MM.1S (cell line): ENCODE measurements around the gene HEPN1.

Experiments
- DNase-seq: peaks from one replicate; pipeline ENCODE4 v3.0.0-alpha.2; 2015
- H2AFZ ChIP-seq: fragments of 300-600 bp; sonication (generic); 2 replicates; pipeline ENCODE4 v1.6.0; 2016; ENCODE audit warnings: antibody characterized with exemption, low read length
- H3F3A ChIP-seq: fragments of 300-600 bp; sonication (generic); 2 replicates; pipeline ENCODE4 v1.6.1; 2016; ENCODE audit warnings: mild to moderate bottlenecking, antibody characterized with exemption, low read length, moderate library complexity, mixed read lengths; ENCODE audit not compliant: insufficient read depth
- H3K27ac ChIP-seq: fragments of 300-600 bp; sonication (generic); 2 replicates; pipeline ENCODE4 v1.5.1; 2016; ENCODE audit warnings: mild to moderate bottlenecking, low read length
- H3K27me3 ChIP-seq: fragments of 300-600 bp; sonication (generic); replicated peaks from 2 replicates; pipeline ENCODE4 v1.6.0; 2016; ENCODE audit warnings: low read length; ENCODE audit not compliant: insufficient read depth
- H3K36me3 ChIP-seq: fragments of 300-600 bp; sonication (generic); replicated peaks from 2 replicates; pipeline ENCODE4 v1.6.1; 2016; ENCODE audit warnings: mild to moderate bottlenecking, low read length, mixed read lengths; ENCODE audit not compliant: insufficient read depth
- H3K4me1 ChIP-seq: fragments of 300-600 bp; sonication (generic); 2 replicates; pipeline ENCODE4 v1.6.1; 2016; ENCODE audit warnings: low read length, mixed read lengths
- H3K4me2 ChIP-seq: fragments of 300-600 bp; sonication (generic); 2 replicates; pipeline ENCODE4 v1.6.0; 2016; ENCODE audit warnings: low read depth, low read length
- H3K4me3 ChIP-seq: fragments of 300-600 bp; sonication (generic); 2 replicates; pipeline ENCODE4 v1.5.1; 2016; ENCODE audit warnings: low read length, mixed read lengths
- H3K79me2 ChIP-seq: fragments of 300-600 bp; sonication (generic); 2 replicates; pipeline ENCODE4 v1.6.1; 2016; ENCODE audit warnings: mixed run types, low read length, mixed read lengths
- H3K9ac ChIP-seq: fragments of 300-600 bp; sonication (generic); 2 replicates; pipeline ENCODE4 v1.6.1; 2016; ENCODE audit warnings: low read length, mixed read lengths
- H3K9me2 ChIP-seq: fragments of 300-600 bp; sonication (generic); replicated peaks from 2 replicates; pipeline ENCODE4 v1.6.1; 2016; ENCODE audit warnings: mild to moderate bottlenecking, low read length, mixed read lengths; ENCODE audit not compliant: insufficient read depth
- H3K9me3 ChIP-seq: fragments of 300-600 bp; sonication (generic); replicated peaks from 2 replicates; pipeline ENCODE4 v1.6.1; 2016; ENCODE audit warnings: mild to moderate bottlenecking, low read length, mixed read lengths; ENCODE audit not compliant: insufficient read depth
- H4K20me1 ChIP-seq: fragments of 300-600 bp; sonication (generic); 2 replicates; pipeline ENCODE4 v1.6.1; 2016; ENCODE audit warnings: mild to moderate bottlenecking, low read length, moderate library complexity, mixed read lengths; ENCODE audit not compliant: insufficient read depth
- EZH2 ChIP-seq: fragments of 300-600 bp; sonication (generic); optimal IDR thresholded peaks from 2 replicates; pipeline ENCODE3; 2017; ENCODE audit warnings: low read depth, mild to moderate bottlenecking, antibody characterized with exemption, low read length, mixed read lengths
- EZH2phosphoT487 ChIP-seq: fragments of 300-600 bp; sonication (generic); IDR thresholded peaks from 2 replicates; pipeline ENCODE4 v1.6.1; 2018; ENCODE audit warnings: antibody characterized with exemption, low read length
- TF ChIP-seq, protein P1 (sequence below): fragments of 300-600 bp; sonication (generic); IDR thresholded peaks from 2 replicates; pipeline ENCODE4 v1.5.1; 2016; ENCODE audit warnings: antibody characterized with exemption, low read length, mixed read lengths

Gene HEPN1

DNA sequence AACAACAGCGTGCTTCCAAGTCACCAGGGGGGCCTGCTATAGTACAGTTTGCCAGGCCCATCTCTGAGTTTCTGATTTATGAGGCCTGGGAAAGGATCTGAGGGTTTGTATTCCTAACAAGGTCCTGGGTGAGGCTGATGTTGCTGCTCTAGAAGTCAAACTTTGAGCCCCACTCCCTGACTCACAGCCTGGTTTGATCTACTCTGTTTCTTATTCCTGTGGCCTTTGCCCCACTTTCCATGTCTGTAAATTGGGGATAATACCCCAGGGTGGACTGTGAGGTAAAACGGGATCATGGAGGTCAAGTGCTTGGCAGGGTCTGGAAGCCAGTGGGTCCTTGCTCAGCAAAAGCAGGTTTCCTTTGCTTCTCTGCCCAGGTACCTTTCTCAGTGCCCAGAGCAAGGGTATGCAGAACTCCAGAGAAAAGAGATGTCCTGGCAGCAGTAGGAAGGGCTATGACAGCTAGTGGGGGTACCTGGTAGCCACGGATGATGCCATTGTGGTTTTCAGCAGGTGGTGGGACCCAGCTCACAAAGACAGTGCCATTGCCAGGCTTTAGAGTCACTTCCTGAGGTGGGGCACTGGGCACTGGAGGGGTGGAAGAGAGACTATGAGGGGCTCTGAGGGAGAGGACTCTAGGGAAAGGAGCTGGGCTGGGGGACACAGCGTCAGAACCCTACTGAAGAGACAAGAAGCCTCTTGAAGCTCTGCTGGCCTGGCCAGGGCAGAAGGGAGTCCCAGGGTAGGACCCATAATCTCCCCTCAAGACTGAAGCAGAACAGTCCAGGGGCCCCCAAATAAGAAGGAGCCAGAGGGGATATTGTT lies 24.2 kb upstream of the HEPN1 start:
- TF ChIP-seq, protein P1, sequence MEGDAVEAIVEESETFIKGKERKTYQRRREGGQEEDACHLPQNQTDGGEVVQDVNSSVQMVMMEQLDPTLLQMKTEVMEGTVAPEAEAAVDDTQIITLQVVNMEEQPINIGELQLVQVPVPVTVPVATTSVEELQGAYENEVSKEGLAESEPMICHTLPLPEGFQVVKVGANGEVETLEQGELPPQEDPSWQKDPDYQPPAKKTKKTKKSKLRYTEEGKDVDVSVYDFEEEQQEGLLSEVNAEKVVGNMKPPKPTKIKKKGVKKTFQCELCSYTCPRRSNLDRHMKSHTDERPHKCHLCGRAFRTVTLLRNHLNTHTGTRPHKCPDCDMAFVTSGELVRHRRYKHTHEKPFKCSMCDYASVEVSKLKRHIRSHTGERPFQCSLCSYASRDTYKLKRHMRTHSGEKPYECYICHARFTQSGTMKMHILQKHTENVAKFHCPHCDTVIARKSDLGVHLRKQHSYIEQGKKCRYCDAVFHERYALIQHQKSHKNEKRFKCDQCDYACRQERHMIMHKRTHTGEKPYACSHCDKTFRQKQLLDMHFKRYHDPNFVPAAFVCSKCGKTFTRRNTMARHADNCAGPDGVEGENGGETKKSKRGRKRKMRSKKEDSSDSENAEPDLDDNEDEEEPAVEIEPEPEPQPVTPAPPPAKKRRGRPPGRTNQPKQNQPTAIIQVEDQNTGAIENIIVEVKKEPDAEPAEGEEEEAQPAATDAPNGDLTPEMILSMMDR: no peak
- no peak for TF ChIP-seq EZH2phosphoT487
- TF ChIP-seq EZH2: no peak
- no peaks in the 10 kb centered on the region for H3F3A ChIP-seq
- H3K4me3 ChIP-seq: no peak overlapping the region

DNA sequence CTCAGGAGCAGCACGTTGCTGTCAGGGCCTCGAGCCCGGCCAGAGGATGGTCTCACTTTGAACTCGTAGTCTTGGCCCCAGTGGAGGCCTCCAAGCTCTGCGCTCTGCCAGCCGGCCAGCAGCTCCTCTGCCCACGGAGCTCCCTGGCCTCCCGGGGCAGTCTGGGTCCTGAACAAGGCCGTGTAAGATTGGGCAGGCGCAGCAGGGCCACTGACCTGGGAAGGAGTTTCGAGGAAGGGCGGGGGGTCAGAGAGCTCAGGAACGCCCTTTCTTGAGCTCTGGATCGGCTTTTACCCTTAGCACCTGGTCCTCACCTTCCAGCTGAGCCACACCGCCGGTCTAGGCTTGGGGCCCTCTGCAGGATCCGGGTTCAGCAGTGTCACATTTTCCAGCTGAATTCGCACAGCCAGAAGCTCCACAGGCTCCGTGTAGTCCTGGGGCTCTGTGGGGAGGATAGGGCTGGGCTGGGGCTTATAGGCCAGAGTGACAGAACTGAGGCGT lies 23.5 kb upstream of the HEPN1 start:
- no peaks in the 10 kb centered on the region for H3K36me3 ChIP-seq
- no peaks in the 10 kb centered on the region for H4K20me1 ChIP-seq
- no peak overlapping the region for H3K4me2 ChIP-seq
- no peaks in the 10 kb centered on the region for H3F3A ChIP-seq
- no peak overlapping the region for H3K9ac ChIP-seq
- H3K4me3 ChIP-seq: no peak overlapping the region
- no peaks in the 10 kb centered on the region for H3K4me1 ChIP-seq
- H3K27me3 ChIP-seq: no peaks in the 10 kb centered on the region
- no peaks in the 10 kb centered on the region for H3K9me3 ChIP-seq
- no peak overlapping the region for H3K27ac ChIP-seq
- H3K9me2 ChIP-seq: no peaks in the 10 kb centered on the region
- DNase-seq: no peak
- TF ChIP-seq EZH2phosphoT487 (no peak), EZH2 (no peak)
- TF ChIP-seq, protein P1: no peak
- H2AFZ ChIP-seq: no peak overlapping the region
- no peaks in the 10 kb centered on the region for H3K79me2 ChIP-seq

More for the DNA sequence above, 24.2 kb upstream of the HEPN1 start:
- H3K4me2 ChIP-seq: no peak overlapping the region
- H3K36me3 ChIP-seq: no peaks in the 10 kb centered on the region
- H4K20me1 ChIP-seq: no peaks in the 10 kb centered on the region
- no peak overlapping the region for H2AFZ ChIP-seq
- H3K9me3 ChIP-seq: no peaks in the 10 kb centered on the region
- no peaks in the 10 kb centered on the region for H3K27me3 ChIP-seq
- no peaks in the 10 kb centered on the region for H3K9me2 ChIP-seq
- no peaks in the 10 kb centered on the region for H3K4me1 ChIP-seq
- H3K27ac ChIP-seq: no peak overlapping the region
- no peaks in the 10 kb centered on the region for H3K79me2 ChIP-seq
- no peak for DNase-seq
- no peak overlapping the region for H3K9ac ChIP-seq

DNA sequence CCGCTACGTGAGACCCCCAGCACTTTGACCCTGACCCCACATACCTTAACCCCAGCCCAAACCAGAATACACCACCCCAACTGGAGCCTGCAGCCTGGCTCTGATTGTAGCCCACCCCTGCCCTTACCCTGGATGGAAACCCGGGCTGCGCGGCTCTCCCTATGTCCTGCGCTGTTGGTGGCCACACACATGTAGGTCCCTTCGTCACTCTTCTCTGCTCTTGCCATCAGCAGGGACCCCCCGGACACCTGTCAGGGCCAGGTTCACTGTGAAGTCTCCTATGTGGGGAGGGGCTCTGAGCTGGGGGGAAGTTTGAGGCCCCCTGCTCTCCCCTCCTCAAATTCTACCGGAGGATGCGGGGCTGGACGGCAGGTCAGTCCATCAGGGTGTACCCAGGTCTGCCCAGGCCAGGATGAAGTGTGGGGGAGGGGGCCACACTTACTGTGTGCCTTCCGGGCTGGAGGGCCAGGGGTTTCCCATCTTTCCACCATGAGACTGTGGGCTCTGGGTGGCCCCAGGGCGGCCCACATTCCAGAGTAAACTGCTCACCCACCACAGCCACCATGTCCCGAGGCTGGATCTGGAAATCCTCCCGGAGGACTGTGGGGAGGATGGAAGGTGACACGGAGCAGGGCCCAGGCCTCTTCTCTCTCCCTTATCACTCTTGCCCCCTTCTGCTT lies 22.8 kb upstream of the HEPN1 start:
- H3K4me3 ChIP-seq: no peak overlapping the region

More for the DNA sequence above, 22.8 kb upstream of the HEPN1 start:
- Histone ChIP-seq H3K9me2 (no peaks in the 10 kb centered on the region), H2AFZ (no peak overlapping the region), H3K4me2 (no peak overlapping the region), H3K9ac (no peak overlapping the region), H3K27me3 (no peaks in the 10 kb centered on the region), H3K9me3 (no peaks in the 10 kb centered on the region), H3K4me1 (no peaks in the 10 kb centered on the region), H3F3A (no peaks in the 10 kb centered on the region), H3K27ac (no peak overlapping the region), H4K20me1 (no peaks in the 10 kb centered on the region), H3K79me2 (no peaks in the 10 kb centered on the region), H3K36me3 (no peaks in the 10 kb centered on the region)
- TF ChIP-seq, protein P1: no peak
- no peak for TF ChIP-seq EZH2
- TF ChIP-seq EZH2phosphoT487: no peak
- DNase-seq: no peak
